Liver (tissue), 3 donors: ENCODE measurements around the gene NR0B2.

Source experiments
- EGR1 ChIP-seq, 2 donors: IDR thresholded peaks; 2 replicates each; pipeline ENCODE4 v1.6.1; 2016 to 2018; ENCODE audit warnings: antibody characterized with exemption in 2 of 2, low read depth in 2 of 2
- FOXA2 ChIP-seq: IDR thresholded peaks from 2 replicates; pipeline ENCODE4 v1.6.1; 2016; ENCODE audit warnings: antibody characterized with exemption
- GABPA ChIP-seq, 2 donors: IDR thresholded peaks in 1 of 2; conservative IDR thresholded peaks in 1 of 2; 2 replicates each; pipeline ENCODE4 v1.6.1; 2016; ENCODE audit warnings: antibody characterized with exemption in 2 of 2, mild to moderate bottlenecking in 1 of 2, moderate library complexity in 1 of 2
- JUND ChIP-seq, 2 donors: IDR thresholded peaks; 2 replicates each; pipeline ENCODE4 v1.6.1; 2016; ENCODE audit warnings: antibody characterized with exemption in 2 of 2
- NR2F2 ChIP-seq: IDR thresholded peaks from 2 replicates; pipeline ENCODE4 v1.6.1; 2016; ENCODE audit warnings: antibody characterized with exemption
- RXRA ChIP-seq, 2 donors: IDR thresholded peaks; 2 replicates each; pipeline ENCODE4 v1.6.1; 2017 to 2018; ENCODE audit warnings: antibody characterized with exemption in 2 of 2, mild to moderate bottlenecking in 1 of 2
- SP1 ChIP-seq: IDR thresholded peaks from 2 replicates; pipeline ENCODE4 v1.6.1; 2018; ENCODE audit warnings: antibody characterized with exemption, mild to moderate bottlenecking
- TAF1 ChIP-seq: conservative IDR thresholded peaks from 2 replicates; pipeline ENCODE4 v1.6.1; 2016; ENCODE audit warnings: antibody characterized with exemption, mild to moderate bottlenecking
- YY1 ChIP-seq: IDR thresholded peaks from 2 replicates; pipeline ENCODE4 v1.6.1; 2016; ENCODE audit warnings: antibody characterized with exemption, mild to moderate bottlenecking
- TF ChIP-seq, protein P1 (sequence below): IDR thresholded peaks from 2 replicates; pipeline ENCODE4 v1.6.1; 2016; ENCODE audit warnings: antibody characterized with exemption, mild to moderate bottlenecking
- TF ChIP-seq, protein P2 (sequence below): fragments of 150-350 bp; IDR thresholded peaks from 2 replicates; pipeline ENCODE4 v1.5.1; 2017; ENCODE audit warnings: improper control_type of control experiment, low read depth, low read length; ENCODE audit not compliant: missing input control
- TF ChIP-seq, protein P3 (sequence below): IDR thresholded peaks from 2 replicates; pipeline ENCODE4 v1.6.1; 2016; ENCODE audit warnings: antibody characterized with exemption
- TF ChIP-seq, protein P4 (sequence below): IDR thresholded peaks from 2 replicates; pipeline ENCODE4 v1.6.1; 2016; ENCODE audit warnings: antibody characterized with exemption
- TF ChIP-seq, protein P5 (sequence below): IDR thresholded peaks from 2 replicates; pipeline ENCODE4 v1.6.1; 2016; ENCODE audit warnings: antibody characterized with exemption
- donor health status: healthy.
- donor health status: healthy.

DNA sequence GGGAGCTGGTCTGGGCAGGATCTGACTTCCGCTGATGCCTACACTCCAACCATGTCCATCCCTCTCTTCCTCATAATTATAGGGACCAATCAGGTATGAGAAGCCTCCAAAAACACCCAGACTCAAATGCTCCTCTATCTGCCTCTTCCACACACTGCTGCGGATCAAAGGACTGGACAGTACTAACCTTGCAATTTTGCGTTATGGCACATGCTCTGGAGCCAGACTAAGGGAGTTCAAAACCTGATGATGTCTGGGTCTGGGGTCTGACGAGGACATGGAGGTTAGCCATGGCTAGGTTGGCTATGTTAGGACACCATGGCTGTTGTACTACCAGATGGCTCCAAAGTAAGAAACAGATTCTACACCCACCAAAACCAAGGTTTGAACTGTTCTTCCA lies 34.0 kb downstream of the NR0B2 start:
- TF ChIP-seq, protein P1, sequence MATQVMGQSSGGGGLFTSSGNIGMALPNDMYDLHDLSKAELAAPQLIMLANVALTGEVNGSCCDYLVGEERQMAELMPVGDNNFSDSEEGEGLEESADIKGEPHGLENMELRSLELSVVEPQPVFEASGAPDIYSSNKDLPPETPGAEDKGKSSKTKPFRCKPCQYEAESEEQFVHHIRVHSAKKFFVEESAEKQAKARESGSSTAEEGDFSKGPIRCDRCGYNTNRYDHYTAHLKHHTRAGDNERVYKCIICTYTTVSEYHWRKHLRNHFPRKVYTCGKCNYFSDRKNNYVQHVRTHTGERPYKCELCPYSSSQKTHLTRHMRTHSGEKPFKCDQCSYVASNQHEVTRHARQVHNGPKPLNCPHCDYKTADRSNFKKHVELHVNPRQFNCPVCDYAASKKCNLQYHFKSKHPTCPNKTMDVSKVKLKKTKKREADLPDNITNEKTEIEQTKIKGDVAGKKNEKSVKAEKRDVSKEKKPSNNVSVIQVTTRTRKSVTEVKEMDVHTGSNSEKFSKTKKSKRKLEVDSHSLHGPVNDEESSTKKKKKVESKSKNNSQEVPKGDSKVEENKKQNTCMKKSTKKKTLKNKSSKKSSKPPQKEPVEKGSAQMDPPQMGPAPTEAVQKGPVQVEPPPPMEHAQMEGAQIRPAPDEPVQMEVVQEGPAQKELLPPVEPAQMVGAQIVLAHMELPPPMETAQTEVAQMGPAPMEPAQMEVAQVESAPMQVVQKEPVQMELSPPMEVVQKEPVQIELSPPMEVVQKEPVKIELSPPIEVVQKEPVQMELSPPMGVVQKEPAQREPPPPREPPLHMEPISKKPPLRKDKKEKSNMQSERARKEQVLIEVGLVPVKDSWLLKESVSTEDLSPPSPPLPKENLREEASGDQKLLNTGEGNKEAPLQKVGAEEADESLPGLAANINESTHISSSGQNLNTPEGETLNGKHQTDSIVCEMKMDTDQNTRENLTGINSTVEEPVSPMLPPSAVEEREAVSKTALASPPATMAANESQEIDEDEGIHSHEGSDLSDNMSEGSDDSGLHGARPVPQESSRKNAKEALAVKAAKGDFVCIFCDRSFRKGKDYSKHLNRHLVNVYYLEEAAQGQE: no peak
- TF ChIP-seq GABPA (IDR thresholded peaks at IDR 0.05 in 1 of 2, conservative IDR thresholded peaks at IDR 0.05 in 1 of 2) (no peak), TAF1 (no peak), EGR1 (IDR thresholded peaks at IDR 0.05; ENCODE audit: low read depth in 2 of 2) (no peak), YY1 (no peak), JUND (IDR thresholded peaks at IDR 0.05) (no peak), SP1 (no peak), NR2F2 (no peak), RXRA (IDR thresholded peaks at IDR 0.05) (no peak), FOXA2 (no peak)
- TF ChIP-seq, protein P2, sequence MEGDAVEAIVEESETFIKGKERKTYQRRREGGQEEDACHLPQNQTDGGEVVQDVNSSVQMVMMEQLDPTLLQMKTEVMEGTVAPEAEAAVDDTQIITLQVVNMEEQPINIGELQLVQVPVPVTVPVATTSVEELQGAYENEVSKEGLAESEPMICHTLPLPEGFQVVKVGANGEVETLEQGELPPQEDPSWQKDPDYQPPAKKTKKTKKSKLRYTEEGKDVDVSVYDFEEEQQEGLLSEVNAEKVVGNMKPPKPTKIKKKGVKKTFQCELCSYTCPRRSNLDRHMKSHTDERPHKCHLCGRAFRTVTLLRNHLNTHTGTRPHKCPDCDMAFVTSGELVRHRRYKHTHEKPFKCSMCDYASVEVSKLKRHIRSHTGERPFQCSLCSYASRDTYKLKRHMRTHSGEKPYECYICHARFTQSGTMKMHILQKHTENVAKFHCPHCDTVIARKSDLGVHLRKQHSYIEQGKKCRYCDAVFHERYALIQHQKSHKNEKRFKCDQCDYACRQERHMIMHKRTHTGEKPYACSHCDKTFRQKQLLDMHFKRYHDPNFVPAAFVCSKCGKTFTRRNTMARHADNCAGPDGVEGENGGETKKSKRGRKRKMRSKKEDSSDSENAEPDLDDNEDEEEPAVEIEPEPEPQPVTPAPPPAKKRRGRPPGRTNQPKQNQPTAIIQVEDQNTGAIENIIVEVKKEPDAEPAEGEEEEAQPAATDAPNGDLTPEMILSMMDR: no peak
- TF ChIP-seq, protein P3, sequence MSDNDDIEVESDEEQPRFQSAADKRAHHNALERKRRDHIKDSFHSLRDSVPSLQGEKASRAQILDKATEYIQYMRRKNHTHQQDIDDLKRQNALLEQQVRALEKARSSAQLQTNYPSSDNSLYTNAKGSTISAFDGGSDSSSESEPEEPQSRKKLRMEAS: no peak
- TF ChIP-seq, protein P4, sequence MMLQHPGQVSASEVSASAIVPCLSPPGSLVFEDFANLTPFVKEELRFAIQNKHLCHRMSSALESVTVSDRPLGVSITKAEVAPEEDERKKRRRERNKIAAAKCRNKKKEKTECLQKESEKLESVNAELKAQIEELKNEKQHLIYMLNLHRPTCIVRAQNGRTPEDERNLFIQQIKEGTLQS: no peak
- TF ChIP-seq, protein P5, sequence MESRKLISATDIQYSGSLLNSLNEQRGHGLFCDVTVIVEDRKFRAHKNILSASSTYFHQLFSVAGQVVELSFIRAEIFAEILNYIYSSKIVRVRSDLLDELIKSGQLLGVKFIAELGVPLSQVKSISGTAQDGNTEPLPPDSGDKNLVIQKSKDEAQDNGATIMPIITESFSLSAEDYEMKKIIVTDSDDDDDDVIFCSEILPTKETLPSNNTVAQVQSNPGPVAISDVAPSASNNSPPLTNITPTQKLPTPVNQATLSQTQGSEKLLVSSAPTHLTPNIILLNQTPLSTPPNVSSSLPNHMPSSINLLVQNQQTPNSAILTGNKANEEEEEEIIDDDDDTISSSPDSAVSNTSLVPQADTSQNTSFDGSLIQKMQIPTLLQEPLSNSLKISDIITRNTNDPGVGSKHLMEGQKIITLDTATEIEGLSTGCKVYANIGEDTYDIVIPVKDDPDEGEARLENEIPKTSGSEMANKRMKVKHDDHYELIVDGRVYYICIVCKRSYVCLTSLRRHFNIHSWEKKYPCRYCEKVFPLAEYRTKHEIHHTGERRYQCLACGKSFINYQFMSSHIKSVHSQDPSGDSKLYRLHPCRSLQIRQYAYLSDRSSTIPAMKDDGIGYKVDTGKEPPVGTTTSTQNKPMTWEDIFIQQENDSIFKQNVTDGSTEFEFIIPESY: no peak
